GM18498 (cell line): ENCODE results near the gene ZNF726.
"Not testable (repeated sequence)": the region's sequence is repeated elsewhere in the genome, so short reads cannot be mapped to it uniquely, and the experiment has no call there.

ENCODE experiments used
- ATAC-seq: cut with Tn5 transposase; IDR thresholded peaks from one replicate; pipeline ENCODE4 v1.9.1; 2021; ENCODE audit warnings: mild to moderate bottlenecking, moderate library complexity; ENCODE audit not compliant: unreplicated experiment

Gene ZNF726

DNA sequence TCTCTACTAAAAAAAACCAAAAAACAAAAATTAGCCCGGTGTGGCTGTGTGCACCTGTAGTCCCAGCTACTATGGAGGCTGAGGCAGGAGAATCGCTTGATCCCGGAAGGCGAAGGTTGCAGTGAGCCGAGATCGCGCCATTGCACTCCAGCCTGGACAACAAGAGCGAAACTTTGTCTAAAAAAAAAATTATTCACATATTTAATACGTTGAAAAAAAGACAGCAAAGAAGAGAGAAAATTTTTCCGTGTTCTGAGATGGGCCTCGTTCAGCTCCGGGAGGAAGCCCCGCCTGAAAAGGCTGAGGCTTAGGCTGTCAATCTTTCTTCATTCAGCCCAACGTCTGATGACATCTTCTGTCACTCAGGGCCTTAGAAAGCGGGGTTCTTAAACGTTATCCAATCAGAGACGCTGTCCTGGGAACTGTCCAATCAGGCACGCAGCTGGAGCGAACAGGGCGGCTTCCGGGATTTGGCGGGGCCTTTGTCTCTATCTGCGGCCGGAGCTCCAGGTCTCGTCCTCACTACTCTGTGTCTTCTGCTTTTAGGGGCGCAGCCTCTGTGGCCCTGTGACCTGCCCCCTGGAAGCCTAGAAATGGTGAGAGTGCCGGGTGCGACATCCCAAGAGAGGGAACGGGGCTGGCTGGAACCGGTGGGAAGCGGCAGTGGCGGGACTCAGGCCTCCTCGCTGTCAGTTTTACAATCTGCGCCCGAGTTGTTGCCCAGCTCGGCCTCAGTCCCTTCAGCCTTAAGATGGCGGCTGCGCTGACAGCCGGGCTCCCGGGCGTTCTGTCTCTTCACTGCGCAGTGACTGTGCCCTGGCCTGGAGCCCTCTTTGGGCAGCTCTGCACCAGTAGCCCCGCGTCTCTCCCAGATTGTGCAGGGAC lies at the start of gene ZNF726:
TSS of gene ZNF726 (plus strand) at position 485 of the 885 bp plus-strand sequence. CDS start at position 594, 109 bp downstream.
- ATAC-seq: peak; percentile 98

- ATAC-seq: no peak
Measured at GRCh38 chr19:23867895-23868294, 46.8 kb upstream of the ZNF726 start.

GRCh38 chr19:23868630-23869029 lies 46.1 kb upstream of the ZNF726 start:
- no peak for ATAC-seq

GRCh38 chr19:23872282-23872919 lies 42.3 kb upstream of the ZNF726 start:
- no peak for ATAC-seq

DNA sequence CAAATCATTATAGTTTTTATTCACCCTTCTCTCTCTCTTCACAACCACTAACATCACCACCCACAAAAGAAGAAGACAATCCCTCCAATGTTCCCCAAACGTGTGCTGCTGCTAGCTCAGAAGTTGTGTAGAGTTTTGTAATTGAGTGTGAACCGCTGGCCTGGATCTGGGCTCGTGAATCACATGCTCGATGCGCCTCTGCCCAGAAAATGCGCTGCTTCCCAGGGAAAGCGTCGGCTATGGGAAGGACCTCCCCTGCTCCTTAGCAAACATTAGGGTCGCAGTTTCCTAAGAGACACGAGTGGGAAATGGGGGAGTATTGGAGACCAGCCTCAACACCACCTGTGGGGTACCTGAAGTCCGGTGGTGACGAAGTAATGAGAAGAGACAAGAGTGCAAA lies 38.4 kb upstream of the ZNF726 start:
- ATAC-seq: no peak

GRCh38 chr19:23876756-23877155 lies 37.9 kb upstream of the ZNF726 start:
- ATAC-seq: not testable (repeated sequence)

- no peak for ATAC-seq
Measured at GRCh38 chr19:23882493-23882892, 32.2 kb upstream of the ZNF726 start.

DNA sequence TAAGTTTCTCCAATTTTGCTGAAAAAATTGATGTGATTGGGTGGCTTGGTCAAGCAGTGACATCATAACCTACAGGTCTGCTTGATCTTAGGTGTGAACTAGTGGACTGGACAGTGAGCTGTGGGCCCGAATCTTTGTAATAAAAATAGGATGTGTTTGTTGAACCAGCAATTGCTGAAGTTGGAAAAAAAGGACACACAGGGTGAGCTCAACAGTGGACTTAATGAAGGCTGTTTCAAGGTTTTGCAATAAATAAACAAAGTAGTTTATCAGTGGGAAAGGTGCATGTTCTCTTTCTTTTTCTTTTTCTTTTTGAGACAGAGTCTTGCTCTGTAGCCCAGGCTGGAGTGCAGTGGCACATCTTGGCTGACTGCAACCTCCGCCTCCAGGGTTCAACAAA lies 30.3 kb upstream of the ZNF726 start:
- no peak for ATAC-seq

DNA sequence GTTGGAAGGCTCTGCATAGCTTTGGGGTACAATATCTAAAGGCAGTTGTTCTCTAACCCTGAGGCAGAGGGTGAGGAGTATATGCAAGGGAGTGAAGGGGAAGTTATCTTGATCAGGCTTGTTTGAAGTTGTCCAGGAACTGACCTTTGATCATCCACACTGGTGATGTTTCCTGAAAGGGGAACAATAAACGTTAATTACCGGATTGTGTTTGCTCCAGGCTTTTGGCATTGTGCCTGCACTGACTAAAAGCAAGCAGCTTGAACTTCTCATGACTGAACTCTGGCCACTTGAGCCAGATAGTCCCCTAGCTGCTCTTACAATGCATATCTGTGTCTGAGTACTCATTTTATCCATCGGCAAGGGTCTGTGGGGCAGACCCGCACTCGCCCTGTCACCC lies 27.0 kb upstream of the ZNF726 start:
- no peak for ATAC-seq

DNA sequence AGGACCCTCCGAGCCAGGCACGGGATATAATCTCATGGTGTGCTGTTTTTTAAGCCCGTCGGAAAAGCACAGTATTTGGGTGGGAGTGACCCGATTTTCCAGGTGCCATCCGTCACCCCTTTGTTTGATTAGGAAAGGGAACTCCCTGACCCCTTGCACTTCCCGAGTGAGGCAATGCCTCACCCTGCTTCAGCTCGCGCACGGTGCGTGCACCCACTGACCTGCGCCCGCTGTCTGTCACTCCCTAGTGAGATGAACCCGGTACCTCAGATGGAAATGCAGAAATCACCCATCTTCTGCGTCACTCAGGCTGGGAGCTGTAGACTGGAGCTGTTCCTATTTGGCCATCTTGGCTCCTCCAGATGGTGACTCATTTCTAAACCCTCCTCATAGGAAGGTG lies 18.6 kb upstream of the ZNF726 start:
- not testable (repeated sequence) for ATAC-seq

DNA sequence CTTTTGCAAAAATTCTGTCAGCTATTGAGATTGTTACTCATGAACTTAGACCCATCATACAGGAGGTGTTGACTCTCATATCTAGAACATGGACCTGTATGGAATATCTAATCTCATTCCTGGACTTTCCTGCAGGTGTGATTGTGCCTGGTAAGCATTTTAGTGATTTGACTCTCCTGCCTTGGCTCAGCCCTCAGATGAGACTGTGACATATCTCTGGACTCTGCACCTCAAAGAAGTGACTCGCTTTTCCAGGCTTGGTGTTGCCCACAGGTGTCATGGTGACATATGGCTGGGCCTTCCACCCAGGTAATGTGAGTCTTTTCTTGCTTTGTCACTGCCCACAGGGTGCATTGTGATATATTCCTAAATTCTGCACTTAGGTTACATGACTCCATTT lies 17.8 kb upstream of the ZNF726 start:
- no peak for ATAC-seq

DNA sequence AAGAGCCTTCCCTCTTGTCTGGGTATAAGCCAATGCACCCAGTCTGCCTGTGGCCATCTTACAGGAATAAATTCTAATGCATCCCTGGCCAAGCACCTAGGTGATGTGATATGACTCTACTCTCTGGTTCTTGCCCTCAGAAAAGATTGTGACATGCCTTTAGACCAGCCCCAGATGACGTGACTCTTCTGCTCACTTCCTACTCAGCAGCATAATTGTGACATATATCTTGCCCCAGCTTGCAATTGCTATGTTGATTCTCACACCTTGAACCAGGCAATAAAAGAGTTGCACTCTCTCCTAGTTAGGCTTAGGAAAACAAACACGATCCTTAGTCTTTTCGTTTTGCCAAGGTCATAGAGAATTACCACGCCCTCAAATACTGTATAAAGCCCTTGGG lies 13.3 kb upstream of the ZNF726 start:
- ATAC-seq: no peak

DNA sequence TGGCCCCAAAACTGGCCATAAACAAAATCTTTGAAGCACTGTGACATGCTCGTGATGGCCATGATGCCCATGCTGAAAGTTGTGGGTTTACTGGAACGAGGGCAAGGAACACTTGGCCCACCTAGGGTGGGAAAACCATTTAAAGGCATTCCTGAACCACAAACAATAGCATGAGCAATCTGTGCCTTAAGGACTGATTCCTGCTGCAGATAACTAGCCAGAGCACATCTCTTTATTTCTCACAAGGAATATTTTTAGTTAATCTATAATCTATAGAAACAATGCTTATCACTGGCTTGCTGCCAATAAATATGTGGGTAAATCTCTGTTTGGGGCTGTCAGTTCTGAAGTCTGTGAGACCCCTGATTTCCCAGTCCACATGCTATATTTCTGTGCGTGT lies 10.3 kb upstream of the ZNF726 start:
- no peak for ATAC-seq

GRCh38 chr19:23905771-23906170 lies 8.9 kb upstream of the ZNF726 start:
- no peak for ATAC-seq

DNA sequence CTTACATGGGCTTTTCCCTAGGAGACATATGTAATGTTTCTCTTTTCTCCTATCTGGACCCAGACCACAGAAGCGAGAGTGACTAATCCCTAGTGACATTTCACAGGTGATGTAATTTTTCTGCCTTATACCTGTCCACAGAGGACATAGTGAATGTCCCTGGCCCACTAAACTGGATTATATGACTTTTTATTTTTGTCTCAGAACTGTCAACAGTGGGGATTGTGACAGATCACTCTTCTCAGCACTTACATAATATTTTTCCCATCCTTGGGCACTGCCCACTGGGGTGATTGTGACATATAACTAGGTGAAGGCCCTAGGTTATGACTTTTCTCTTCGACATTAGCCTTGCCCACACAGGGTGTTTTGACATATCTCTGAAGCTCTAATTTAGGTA lies 7.9 kb upstream of the ZNF726 start:
- no peak for ATAC-seq

DNA sequence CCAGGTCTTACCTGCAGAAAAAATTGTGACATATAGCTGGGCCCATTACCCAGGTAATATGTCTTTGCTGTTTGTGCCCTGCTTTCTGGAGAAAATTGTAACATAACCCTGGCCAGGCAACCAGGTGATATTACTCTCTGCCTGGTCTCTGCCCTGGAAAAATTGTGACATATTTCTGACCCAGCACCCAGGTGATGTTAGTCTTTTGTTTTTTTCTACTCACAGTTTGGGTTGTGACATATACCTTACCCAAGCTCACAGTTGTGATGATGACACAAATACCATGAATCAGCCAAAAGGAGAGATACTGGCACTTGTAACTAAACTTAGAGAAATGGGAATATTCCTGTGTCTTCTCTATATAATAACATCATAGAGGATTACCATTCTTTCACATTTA lies 6.5 kb upstream of the ZNF726 start:
- no peak for ATAC-seq

GRCh38 chr19:23909222-23909621 lies 5.5 kb upstream of the ZNF726 start:
- ATAC-seq: no peak

DNA sequence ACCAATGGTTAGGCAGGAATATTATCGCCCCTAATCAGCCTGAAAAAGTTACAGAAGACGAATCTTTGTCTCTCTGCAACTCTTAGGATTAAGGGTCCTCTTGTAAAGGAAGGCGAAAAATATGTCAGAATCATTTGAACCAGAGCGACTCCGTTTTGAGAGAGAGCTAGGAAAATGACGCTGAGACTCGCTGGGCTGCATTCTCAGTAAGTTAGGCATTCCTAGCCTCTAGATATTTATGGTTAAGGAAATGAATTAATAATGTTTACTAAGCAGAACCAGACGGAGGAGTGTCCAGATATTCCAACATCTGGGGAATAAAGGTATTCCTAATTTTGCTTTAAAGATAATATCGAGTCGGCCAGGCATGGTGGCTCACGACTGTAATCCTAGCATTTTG lies 755 bp upstream of the ZNF726 start:
- ATAC-seq: no peak

GRCh38 chr19:23916991-23917390 lies 2.3 kb downstream of the ZNF726 start:
- ATAC-seq: no peak

DNA sequence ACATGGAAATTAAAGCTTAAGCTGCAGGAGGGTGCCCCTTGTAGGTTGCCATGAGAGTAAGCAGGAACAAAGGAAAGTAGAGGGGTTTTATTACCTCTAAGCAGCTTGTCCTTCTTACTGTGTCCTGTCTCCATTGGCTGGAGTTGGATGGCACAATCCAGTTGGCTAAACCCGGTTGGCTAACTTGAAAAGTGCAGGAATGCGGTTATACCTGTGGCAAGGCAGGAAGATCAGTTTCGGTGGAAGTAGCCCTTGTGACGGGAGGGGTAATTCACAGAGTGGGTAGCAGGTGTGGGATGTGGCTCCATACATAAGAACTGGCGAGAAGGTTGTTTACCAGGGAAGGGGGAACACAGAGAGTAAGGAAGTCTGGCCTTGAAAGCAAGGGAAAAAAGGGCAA lies 3.2 kb downstream of the ZNF726 start:
- no peak for ATAC-seq

DNA sequence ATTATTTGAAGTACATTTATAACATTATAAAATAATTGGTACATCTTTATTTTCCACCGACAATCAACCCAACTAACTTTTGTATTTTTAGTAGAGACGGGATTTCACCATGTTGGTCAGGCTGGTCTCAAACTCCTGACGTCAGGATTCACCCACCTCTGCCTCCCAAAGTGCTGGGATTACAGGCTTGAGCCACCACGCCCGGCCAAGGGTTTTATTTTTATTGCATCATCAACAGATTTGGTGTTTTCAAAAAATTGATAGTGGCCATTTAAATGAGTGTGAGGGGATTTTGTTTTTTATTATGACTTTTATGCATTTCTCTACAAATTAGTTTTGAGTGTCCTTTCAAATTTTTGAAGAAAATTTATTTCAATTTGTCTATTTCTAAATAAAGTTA lies 10.6 kb downstream of the ZNF726 start:
- ATAC-seq: no peak

DNA sequence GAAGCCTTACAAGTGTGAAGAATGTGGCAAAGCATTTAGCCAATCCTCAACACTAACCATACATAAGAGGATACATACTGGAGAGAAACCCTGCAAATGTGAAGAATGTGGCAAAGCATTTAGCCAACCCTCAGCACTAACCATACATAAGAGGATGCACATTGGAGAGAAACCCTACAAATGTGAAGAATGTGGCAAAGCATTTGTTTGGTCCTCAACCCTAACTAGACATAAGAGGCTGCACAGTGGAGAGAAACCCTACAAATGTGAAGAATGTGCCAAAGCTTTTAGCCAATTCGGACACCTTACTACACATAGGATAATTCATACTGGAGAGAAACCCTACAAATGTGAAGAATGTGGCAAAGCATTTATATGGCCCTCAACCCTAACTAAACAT lies 18.2 kb downstream of the ZNF726 start:
- no peak for ATAC-seq
